GM12891 (cell line): Measurements from ENCODE around the gene TMEM178B.

ENCODE experiments used
- POLR2A ChIP-seq: IDR thresholded peaks from 2 replicates; pipeline ENCODE4 v1.6.1; 2011; ENCODE audit warnings: low read depth, low read length, control low read depth
- POLR2AphosphoS5 ChIP-seq: IDR thresholded peaks from 2 replicates; pipeline ENCODE4 v1.6.1; 2011; ENCODE audit warnings: low read depth, low read length, control low read depth
- POU2F2 ChIP-seq: IDR thresholded peaks from 2 replicates; pipeline ENCODE4 v1.6.1; 2011; ENCODE audit warnings: low read depth, mild to moderate bottlenecking, control low read depth, low read length, moderate library complexity
- SPI1 ChIP-seq: IDR thresholded peaks from 2 replicates; pipeline ENCODE4 v1.6.1; 2011; ENCODE audit warnings: low read depth, low read length, control low read depth
- TAF1 ChIP-seq: IDR thresholded peaks from 2 replicates; pipeline ENCODE4 v1.6.1; 2011; ENCODE audit warnings: low read depth, low read length, control low read depth

GRCh38 chr7:141210862-141211261 lies 137.0 kb downstream of the TMEM178B start:
- TF ChIP-seq POLR2A (no peak), POU2F2 (no peak), TAF1 (no peak), POLR2AphosphoS5 (no peak), SPI1 (no peak)
